ENCODE results near the gene KRT71. TPM values are rescaled to one million over a fixed set of nuclear protein-coding genes. Genes with fewer than 3 reads are reported as not detected.

The KRT71 gene
- total and polyA plus RNA-seq, 9 donors: not detected

Other genes with a start within 250 kb of the KRT71 start
- not detected for gene KRT83, start 231.7 kb downstream of the KRT71 start, total RNA-seq
- gene KRT83, start 231.7 kb downstream of the KRT71 start, polyA plus RNA-seq (ENCODE audit: insufficient read depth in 1 of 8, insufficient read length in 8 of 8, low replicate concordance in 1 of 8): not detected
- not detected for gene KRT85, start 185.7 kb downstream of the KRT71 start, total RNA-seq
- not detected for gene KRT85, start 185.7 kb downstream of the KRT71 start, polyA plus RNA-seq (ENCODE audit: insufficient read depth in 1 of 8, insufficient read length in 8 of 8, low replicate concordance in 1 of 8)
- gene KRT84, start 167.5 kb downstream of the KRT71 start, total RNA-seq: not detected
- gene KRT84, start 167.5 kb downstream of the KRT71 start, polyA plus RNA-seq (ENCODE audit: insufficient read depth in 1 of 8, insufficient read length in 8 of 8, low replicate concordance in 1 of 8): not detected
- gene KRT82, start 146.8 kb downstream of the KRT71 start, total RNA-seq: not detected
- not detected for gene KRT82, start 146.8 kb downstream of the KRT71 start, polyA plus RNA-seq (ENCODE audit: insufficient read depth in 1 of 8, insufficient read length in 8 of 8, low replicate concordance in 1 of 8)
- gene KRT75, start 118.8 kb downstream of the KRT71 start, total RNA-seq: not detected
- not detected for gene KRT75, start 118.8 kb downstream of the KRT71 start, polyA plus RNA-seq (ENCODE audit: insufficient read depth in 1 of 8, insufficient read length in 8 of 8, low replicate concordance in 1 of 8)
- gene KRT6B, start 101.0 kb downstream of the KRT71 start, total RNA-seq: not detected
- under 1 TPM in 1 of 8 donors, not detected in 7; 0.44 TPM for gene KRT6B, start 101.0 kb downstream of the KRT71 start, polyA plus RNA-seq (ENCODE audit: insufficient read depth in 1 of 8, insufficient read length in 8 of 8, low replicate concordance in 1 of 8)
- not detected for gene KRT6C, start 79.3 kb downstream of the KRT71 start, total RNA-seq
- gene KRT6C, start 79.3 kb downstream of the KRT71 start, polyA plus RNA-seq (ENCODE audit: insufficient read depth in 1 of 8, insufficient read length in 8 of 8, low replicate concordance in 1 of 8): under 1 TPM in 1 of 8 donors, not detected in 7; 0.32 TPM
- gene KRT6A, start 59.9 kb downstream of the KRT71 start, total RNA-seq: not detected
- gene KRT6A, start 59.9 kb downstream of the KRT71 start, polyA plus RNA-seq (ENCODE audit: insufficient read depth in 1 of 8, insufficient read length in 8 of 8, low replicate concordance in 1 of 8): 10 to 100 TPM in 1 of 8 donors, under 1 TPM in 3, not detected in 4; 0.05 to 26.4 (median 0.63) TPM
- gene KRT5, start 32.8 kb downstream of the KRT71 start, total RNA-seq: 0.66 TPM
- gene KRT5, start 32.8 kb downstream of the KRT71 start, polyA plus RNA-seq (ENCODE audit: insufficient read depth in 1 of 8, insufficient read length in 8 of 8, low replicate concordance in 1 of 8): 100 to 1,000 TPM in 1 of 8 donors, 10 to 100 TPM in 1, 1 to 10 TPM in 1, under 1 TPM in 5; 0.21 to 383 (median 0.62) TPM
- gene KRT74, start 20.7 kb upstream of the KRT71 start, total RNA-seq: not detected
- gene KRT74, start 20.7 kb upstream of the KRT71 start, polyA plus RNA-seq (ENCODE audit: insufficient read depth in 1 of 8, insufficient read length in 8 of 8, low replicate concordance in 1 of 8): under 1 TPM in 1 of 8 donors, not detected in 7; 0.09 TPM
- gene KRT72, start 48.3 kb upstream of the KRT71 start, total RNA-seq: not detected
- not detected for gene KRT72, start 48.3 kb upstream of the KRT71 start, polyA plus RNA-seq (ENCODE audit: insufficient read depth in 1 of 8, insufficient read length in 8 of 8, low replicate concordance in 1 of 8)
- 0.09 TPM for gene KRT73, start 65.4 kb upstream of the KRT71 start, total RNA-seq
- gene KRT73, start 65.4 kb upstream of the KRT71 start, polyA plus RNA-seq (ENCODE audit: insufficient read depth in 1 of 8, insufficient read length in 8 of 8, low replicate concordance in 1 of 8): under 1 TPM in 1 of 8 donors, not detected in 7; 0.12 TPM
- not detected for gene KRT2, start 99.1 kb upstream of the KRT71 start, total RNA-seq
- under 1 TPM in 2 of 8 donors, not detected in 6; 0.11 to 0.18 TPM for gene KRT2, start 99.1 kb upstream of the KRT71 start, polyA plus RNA-seq (ENCODE audit: insufficient read depth in 1 of 8, insufficient read length in 8 of 8, low replicate concordance in 1 of 8)
- 0.35 TPM for gene KRT1, start 127.3 kb upstream of the KRT71 start, total RNA-seq
- 100 to 1,000 TPM in 1 of 8 donors, 10 to 100 TPM in 1, 1 to 10 TPM in 4, under 1 TPM in 2; 0.47 to 193 (median 1.9) TPM for gene KRT1, start 127.3 kb upstream of the KRT71 start, polyA plus RNA-seq (ENCODE audit: insufficient read depth in 1 of 8, insufficient read length in 8 of 8, low replicate concordance in 1 of 8)
- not detected for gene KRT77, start 150.4 kb upstream of the KRT71 start, total RNA-seq
- gene KRT77, start 150.4 kb upstream of the KRT71 start, polyA plus RNA-seq (ENCODE audit: insufficient read depth in 1 of 8, insufficient read length in 8 of 8, low replicate concordance in 1 of 8): under 1 TPM in 2 of 8 donors, not detected in 6; 0.08 to 0.61 TPM
- not detected for gene KRT76, start 224.2 kb upstream of the KRT71 start, total RNA-seq
- gene KRT76, start 224.2 kb upstream of the KRT71 start, polyA plus RNA-seq (ENCODE audit: insufficient read depth in 1 of 8, insufficient read length in 8 of 8, low replicate concordance in 1 of 8): not detected
- gene KRT3, start 243.0 kb upstream of the KRT71 start, total RNA-seq: not detected
- under 1 TPM in 1 of 8 donors, not detected in 7; 0.13 TPM for gene KRT3, start 243.0 kb upstream of the KRT71 start, polyA plus RNA-seq (ENCODE audit: insufficient read depth in 1 of 8, insufficient read length in 8 of 8, low replicate concordance in 1 of 8)

Measured in muscle of leg (tissue), 9 donors.